WTC11 (cell line): ENCODE measurements around the gene SH3PXD2A.

Source experiments
- CTCF ChIP-seq: fragments of 200-600 bp; IDR thresholded peaks from 2 replicates; pipeline ENCODE4 v1.8.0; 2022; ENCODE audit warnings: antibody characterized with exemption
- FOXP1 ChIP-seq: sonication (generic); formaldehyde crosslinking; IDR thresholded peaks from 2 replicates; pipeline ENCODE4 v1.8.0; 2022; ENCODE audit warnings: missing genetic modification reagents, mild to moderate bottlenecking, moderate library complexity, borderline replicate concordance
- GABPB1 ChIP-seq: sonication (generic); formaldehyde crosslinking; IDR thresholded peaks from 2 replicates; pipeline ENCODE4 v1.8.1; 2023; ENCODE audit warnings: mild to moderate bottlenecking, missing genetic modification reagents
- NR2C2 ChIP-seq: sonication (generic); formaldehyde crosslinking; IDR thresholded peaks from 2 replicates; pipeline ENCODE4 v1.8.0; 2022; ENCODE audit warnings: mild to moderate bottlenecking, missing genetic modification reagents

GRCh38 chr10:103725242-103725641, 130.1 kb downstream of the SH3PXD2A start:
- TF ChIP-seq FOXP1: no peak
- no peak for TF ChIP-seq CTCF
- no peak for TF ChIP-seq NR2C2 (CRISPR knock-in tag)
- no peak for TF ChIP-seq GABPB1 (CRISPR knock-in tag)
